MG63 (cell line): ENCODE measurements around the gene WNT5B. TPM values are rescaled to one million over a fixed set of nuclear protein-coding genes. Genes with fewer than 3 reads are reported as not detected.

Experiments used
- DNase-seq: peaks from one replicate; pipeline ENCODE4 v3.0.0-alpha.2; 2020
- H3K27me3 ChIP-seq: fragments of 250-450 bp; sonication (Bioruptor Pico); 2 replicates; pipeline ENCODE4 v1.5.1; 2020; ENCODE audit warnings: mild to moderate bottlenecking, moderate library complexity
- H3K36me3 ChIP-seq: fragments of 250-450 bp; sonication (Bioruptor Pico); 2 replicates; pipeline ENCODE4 v1.5.1; 2020; ENCODE audit warnings: mild to moderate bottlenecking, moderate library complexity
- H3K4me3 ChIP-seq: fragments of 250-450 bp; sonication (Bioruptor Pico); 2 replicates; pipeline ENCODE4 v1.5.1; 2020; ENCODE audit warnings: mild to moderate bottlenecking, moderate library complexity
- H3K9me3 ChIP-seq: fragments of 250-450 bp; sonication (Bioruptor Pico); 2 replicates; pipeline ENCODE4 v1.5.1; 2020; ENCODE audit warnings: mild to moderate bottlenecking, moderate library complexity
- total RNA-seq: library from RNA; depleted of rRNA; stranded (reverse); fragments of >200 nt; shearing (Covaris generic); gene quantifications from 2 replicates; pipeline ENCODE4 v1.2.3, GENCODE V29; 2014; ENCODE audit warnings: low replicate concordance

The WNT5B gene
- total RNA-seq, 1 experiment from 2014 or later = 341 TPM

GRCh38 chr12:1660304-1661187 is 31.5 kb downstream of the WNT5B start:
- Histone ChIP-seq H3K4me3 (no peak overlapping the region), H3K27me3 (no peaks in the 10 kb centered on the region), H3K9me3 (no peaks in the 10 kb centered on the region), H3K36me3 (peaks cover 17% of the 10 kb centered on the region)
- DNase-seq = no peak

- Histone ChIP-seq H3K36me3 (peaks cover 13% of the 10 kb centered on the region), H3K4me3 (no peak overlapping the region), H3K9me3 (no peaks in the 10 kb centered on the region), H3K27me3 (no peaks in the 10 kb centered on the region)
- peak; percentile 96 for DNase-seq
Observed at GRCh38 chr12:1661553-1662335, 32.7 kb downstream of the WNT5B start.

GRCh38 chr12:1662761-1663439 is 33.9 kb downstream of the WNT5B start:
- no peak for DNase-seq
- Histone ChIP-seq H3K9me3 (no peaks in the 10 kb centered on the region), H3K36me3 (peaks cover 13% of the 10 kb centered on the region), H3K27me3 (no peaks in the 10 kb centered on the region), H3K4me3 (no peak overlapping the region)

- no peaks in the 10 kb centered on the region for H3K9me3 ChIP-seq
- no peaks in the 10 kb centered on the region for H3K27me3 ChIP-seq
- peaks cover 13% of the 10 kb centered on the region for H3K36me3 ChIP-seq
- no peak for DNase-seq
- no peak overlapping the region for H3K4me3 ChIP-seq
Observed at GRCh38 chr12:1663440-1664132, 34.6 kb downstream of the WNT5B start.

- H3K9me3 ChIP-seq = no peaks in the 10 kb centered on the region
- H3K4me3 ChIP-seq = no peak overlapping the region
- no peaks in the 10 kb centered on the region for H3K27me3 ChIP-seq
- H3K36me3 ChIP-seq = peaks cover 6% of the 10 kb centered on the region
- DNase-seq = no peak
Observed at GRCh38 chr12:1665366-1665765, 36.3 kb downstream of the WNT5B start.

- no peak for DNase-seq
- no peaks in the 10 kb centered on the region for H3K27me3 ChIP-seq
Observed at GRCh38 chr12:1666215-1666614, 37.2 kb downstream of the WNT5B start.

GRCh38 chr12:1666685-1667162 is 37.7 kb downstream of the WNT5B start:
- no peak overlapping the region for H3K4me3 ChIP-seq
- DNase-seq = no peak
- H3K27me3 ChIP-seq = no peaks in the 10 kb centered on the region
- peaks cover 6% of the 10 kb centered on the region for H3K36me3 ChIP-seq
- H3K9me3 ChIP-seq = no peaks in the 10 kb centered on the region

More at GRCh38 chr12:1666215-1666614, 37.2 kb downstream of the WNT5B start:
- H3K4me3 ChIP-seq = no peak overlapping the region
- peaks cover 6% of the 10 kb centered on the region for H3K36me3 ChIP-seq
- no peaks in the 10 kb centered on the region for H3K9me3 ChIP-seq

- H3K4me3 ChIP-seq = no peak overlapping the region
- DNase-seq = no peak
- H3K27me3 ChIP-seq = no peaks in the 10 kb centered on the region
- H3K36me3 ChIP-seq = peaks cover 5% of the 10 kb centered on the region; the same call in 1 of the 2 replicates
- no peaks in the 10 kb centered on the region for H3K9me3 ChIP-seq
Observed at GRCh38 chr12:1668833-1669543, 40.0 kb downstream of the WNT5B start.

GRCh38 chr12:1670358-1671268 is 41.6 kb downstream of the WNT5B start:
- H3K36me3 ChIP-seq = no peaks in the 10 kb centered on the region
- H3K27me3 ChIP-seq = no peaks in the 10 kb centered on the region
- no peak for DNase-seq

GRCh38 chr12:1676043-1676442 is 47.0 kb downstream of the WNT5B start:
- no peak overlapping the region for H3K4me3 ChIP-seq
- no peak for DNase-seq
- no peaks in the 10 kb centered on the region for H3K36me3 ChIP-seq
- H3K9me3 ChIP-seq = peaks cover 2% of the 10 kb centered on the region; the same call in 1 of the 2 replicates
- H3K27me3 ChIP-seq = no peaks in the 10 kb centered on the region

More at GRCh38 chr12:1670358-1671268, 41.6 kb downstream of the WNT5B start:
- no peaks in the 10 kb centered on the region for H3K9me3 ChIP-seq
- no peak overlapping the region for H3K4me3 ChIP-seq

GRCh38 chr12:1680804-1681492 is 51.9 kb downstream of the WNT5B start:
- Histone ChIP-seq H3K36me3 (no peaks in the 10 kb centered on the region), H3K9me3 (peaks cover 2% of the 10 kb centered on the region; the same call in 1 of the 2 replicates), H3K4me3 (no peak overlapping the region), H3K27me3 (no peaks in the 10 kb centered on the region)
- DNase-seq = no peak

- no peak for DNase-seq
- Histone ChIP-seq H3K36me3 (no peaks in the 10 kb centered on the region), H3K9me3 (peaks cover 1% of the 10 kb centered on the region; the same call in 1 of the 2 replicates), H3K27me3 (no peaks in the 10 kb centered on the region), H3K4me3 (no peak overlapping the region)
Observed at GRCh38 chr12:1681493-1681807, 52.4 kb downstream of the WNT5B start.

- peaks cover 6% of the 10 kb centered on the region; the same call in 1 of the 2 replicates for H3K36me3 ChIP-seq
- H3K27me3 ChIP-seq = no peaks in the 10 kb centered on the region
- no peak overlapping the region for H3K4me3 ChIP-seq
- no peaks in the 10 kb centered on the region for H3K9me3 ChIP-seq
- no peak for DNase-seq
Observed at GRCh38 chr12:1688086-1688710, 59.2 kb downstream of the WNT5B start.

- Histone ChIP-seq H3K27me3 (no peaks in the 10 kb centered on the region), H3K9me3 (no peaks in the 10 kb centered on the region), H3K36me3 (peaks cover 17% of the 10 kb centered on the region), H3K4me3 (peak within 1 kb of the TSS; percentile 94)
- DNase-seq = peak; percentile 95
Observed at GRCh38 chr12:1690578-1691122, 61.6 kb downstream of the WNT5B start, which contains the start of gene ADIPOR2. ADIPOR2 (plus strand) TSS chr12:1691070; CDS start chr12:1754344, 63,274 bp downstream.
